Neural cell (in vitro differentiated cells): ENCODE data around the gene SURF4.

Source experiments
- EZH2 ChIP-seq: fragments of 200-600, 300-800 bp; shearing (Covaris generic), sonication (generic); IDR thresholded peaks from 2 replicates; pipeline ENCODE4 v1.6.1; 2014; ENCODE audit warnings: antibody characterized with exemption, low read length, borderline replicate concordance, mild to moderate bottlenecking; ENCODE audit not compliant: insufficient read depth, poor library complexity, severe bottlenecking
- POLR2AphosphoS5 ChIP-seq: IDR thresholded peaks from 2 replicates; pipeline ENCODE4 v1.6.1; 2012
- TF ChIP-seq, protein P1 (sequence below): fragments of 450-650 bp; IDR thresholded peaks from 2 replicates; pipeline ENCODE4 v1.5.1; 2014; ENCODE audit warnings: antibody characterized with exemption, mild to moderate bottlenecking, moderate library complexity; ENCODE audit not compliant: poor library complexity, severe bottlenecking
- TF ChIP-seq, protein P2 (sequence below): IDR thresholded peaks from 2 replicates; pipeline ENCODE4 v1.6.1; 2012; ENCODE audit warnings: borderline replicate concordance

DNA sequence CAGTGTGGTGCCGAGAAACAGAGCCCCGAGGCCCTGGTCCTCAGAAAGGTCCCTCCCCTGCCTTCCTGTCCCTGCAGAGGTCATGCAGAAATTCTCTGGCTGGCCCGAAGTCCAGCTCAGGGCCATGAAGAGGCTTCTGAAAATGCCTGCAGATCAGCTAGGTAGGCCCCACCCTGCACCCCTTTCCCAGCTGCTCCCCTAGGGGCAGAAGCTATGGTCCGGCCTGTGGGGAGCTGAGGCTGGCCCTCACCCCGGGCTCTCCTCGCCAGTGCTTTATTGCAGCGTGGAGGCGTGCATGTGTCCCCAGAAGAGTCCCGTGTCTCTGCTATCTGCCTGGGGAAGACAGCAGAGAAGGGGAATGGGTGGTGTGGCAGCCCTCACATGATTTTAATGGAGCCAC lies 22.0 kb upstream of the SURF4 start:
- TF ChIP-seq, protein P1, sequence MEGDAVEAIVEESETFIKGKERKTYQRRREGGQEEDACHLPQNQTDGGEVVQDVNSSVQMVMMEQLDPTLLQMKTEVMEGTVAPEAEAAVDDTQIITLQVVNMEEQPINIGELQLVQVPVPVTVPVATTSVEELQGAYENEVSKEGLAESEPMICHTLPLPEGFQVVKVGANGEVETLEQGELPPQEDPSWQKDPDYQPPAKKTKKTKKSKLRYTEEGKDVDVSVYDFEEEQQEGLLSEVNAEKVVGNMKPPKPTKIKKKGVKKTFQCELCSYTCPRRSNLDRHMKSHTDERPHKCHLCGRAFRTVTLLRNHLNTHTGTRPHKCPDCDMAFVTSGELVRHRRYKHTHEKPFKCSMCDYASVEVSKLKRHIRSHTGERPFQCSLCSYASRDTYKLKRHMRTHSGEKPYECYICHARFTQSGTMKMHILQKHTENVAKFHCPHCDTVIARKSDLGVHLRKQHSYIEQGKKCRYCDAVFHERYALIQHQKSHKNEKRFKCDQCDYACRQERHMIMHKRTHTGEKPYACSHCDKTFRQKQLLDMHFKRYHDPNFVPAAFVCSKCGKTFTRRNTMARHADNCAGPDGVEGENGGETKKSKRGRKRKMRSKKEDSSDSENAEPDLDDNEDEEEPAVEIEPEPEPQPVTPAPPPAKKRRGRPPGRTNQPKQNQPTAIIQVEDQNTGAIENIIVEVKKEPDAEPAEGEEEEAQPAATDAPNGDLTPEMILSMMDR, result no peak
- TF ChIP-seq, protein P2, sequence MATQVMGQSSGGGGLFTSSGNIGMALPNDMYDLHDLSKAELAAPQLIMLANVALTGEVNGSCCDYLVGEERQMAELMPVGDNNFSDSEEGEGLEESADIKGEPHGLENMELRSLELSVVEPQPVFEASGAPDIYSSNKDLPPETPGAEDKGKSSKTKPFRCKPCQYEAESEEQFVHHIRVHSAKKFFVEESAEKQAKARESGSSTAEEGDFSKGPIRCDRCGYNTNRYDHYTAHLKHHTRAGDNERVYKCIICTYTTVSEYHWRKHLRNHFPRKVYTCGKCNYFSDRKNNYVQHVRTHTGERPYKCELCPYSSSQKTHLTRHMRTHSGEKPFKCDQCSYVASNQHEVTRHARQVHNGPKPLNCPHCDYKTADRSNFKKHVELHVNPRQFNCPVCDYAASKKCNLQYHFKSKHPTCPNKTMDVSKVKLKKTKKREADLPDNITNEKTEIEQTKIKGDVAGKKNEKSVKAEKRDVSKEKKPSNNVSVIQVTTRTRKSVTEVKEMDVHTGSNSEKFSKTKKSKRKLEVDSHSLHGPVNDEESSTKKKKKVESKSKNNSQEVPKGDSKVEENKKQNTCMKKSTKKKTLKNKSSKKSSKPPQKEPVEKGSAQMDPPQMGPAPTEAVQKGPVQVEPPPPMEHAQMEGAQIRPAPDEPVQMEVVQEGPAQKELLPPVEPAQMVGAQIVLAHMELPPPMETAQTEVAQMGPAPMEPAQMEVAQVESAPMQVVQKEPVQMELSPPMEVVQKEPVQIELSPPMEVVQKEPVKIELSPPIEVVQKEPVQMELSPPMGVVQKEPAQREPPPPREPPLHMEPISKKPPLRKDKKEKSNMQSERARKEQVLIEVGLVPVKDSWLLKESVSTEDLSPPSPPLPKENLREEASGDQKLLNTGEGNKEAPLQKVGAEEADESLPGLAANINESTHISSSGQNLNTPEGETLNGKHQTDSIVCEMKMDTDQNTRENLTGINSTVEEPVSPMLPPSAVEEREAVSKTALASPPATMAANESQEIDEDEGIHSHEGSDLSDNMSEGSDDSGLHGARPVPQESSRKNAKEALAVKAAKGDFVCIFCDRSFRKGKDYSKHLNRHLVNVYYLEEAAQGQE, result no peak
- TF ChIP-seq POLR2AphosphoS5 (no peak), EZH2 (no peak)
